ENCODE data around the gene DNAI1. TPM values are rescaled to one million over a fixed set of nuclear protein-coding genes. Genes with fewer than 3 reads are reported as not detected.

DNAI1 gene
- polyA plus RNA-seq, 2 of the 4 experiments (the other 2 are of a cell fraction), result 0.27 to 0.40 TPM

DNA sequence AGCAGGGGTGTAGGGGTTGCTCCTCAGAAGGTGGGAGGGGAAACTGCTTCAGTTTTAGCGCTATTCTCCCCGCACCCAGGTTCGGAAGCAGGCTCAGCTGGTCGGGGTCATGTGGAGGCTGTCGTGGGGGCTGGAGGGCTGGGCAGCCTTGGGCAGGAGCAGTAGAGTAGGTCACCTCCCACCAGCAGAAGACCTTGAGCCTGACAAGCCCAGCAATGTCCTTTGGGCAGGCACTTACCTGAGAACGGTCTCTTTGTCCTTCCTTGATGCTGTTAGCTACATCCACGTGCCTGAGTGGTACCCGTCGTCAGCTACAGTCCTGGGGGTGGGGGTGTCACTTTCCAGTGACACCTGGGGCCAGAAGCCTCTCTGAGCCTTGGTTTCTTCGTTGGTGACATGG lies 43.9 kb downstream of the DNAI1 start:
- H3K27ac ChIP-seq, result no peak overlapping the region
- H3K4me1 ChIP-seq, result peaks cover 6% of the 10 kb centered on the region; the same call in 1 of the 3 replicates
- ATAC-seq (no peak), FAIRE-seq (no peak), DNase-seq (ENCODE audit: low read depth in 1 of 2, low spot score in 1 of 2) (no peak)
- H3K4me3 ChIP-seq, result no peak overlapping the region
- ChIA-PET POLR2A (no interaction called here), CTCF (interaction anchor here (1.1 to 7.1 kb wide), 18 partner anchors 13 to 168 kb away, joined by 3 to 114 read pairs (median 22); no protein-coding TSS in a partner anchor)
- H3K9me3 ChIP-seq, result no peaks in the 10 kb centered on the region
- no peak overlapping the region for H3K4me2 ChIP-seq
- 39% methylated on average over 9 of the region's 10 CpGs for WGBS (ENCODE audit: missing lambda C conversion rate)
- TF ChIP-seq, protein P1, sequence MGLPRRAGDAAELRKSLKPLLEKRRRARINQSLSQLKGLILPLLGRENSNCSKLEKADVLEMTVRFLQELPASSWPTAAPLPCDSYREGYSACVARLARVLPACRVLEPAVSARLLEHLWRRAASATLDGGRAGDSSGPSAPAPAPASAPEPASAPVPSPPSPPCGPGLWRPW (IDR thresholded peaks at IDR 0.05), result no peak
- no peak for TF ChIP-seq TP53 (CRISPR knock-in tag; IDR thresholded peaks at IDR 0.05)
- TF ChIP-seq JUNB (IDR thresholded peaks at IDR 0.05), result no peak
- no peak for TF ChIP-seq CHD4 (IDR thresholded peaks at IDR 0.05; ENCODE audit: borderline replicate concordance)
- no peak for TF ChIP-seq HEYL (CRISPR knock-in tag; IDR thresholded peaks at IDR 0.05)
- TF ChIP-seq KDM1A (IDR thresholded peaks at IDR 0.05; ENCODE audit: low read depth), result no peak
- TF ChIP-seq EP300 (IDR thresholded peaks at IDR 0.05), result no peak
- no peak for TF ChIP-seq CHD2 (IDR thresholded peaks at IDR 0.05; ENCODE audit: low read length, partially characterized antibody)
- TF ChIP-seq, protein P2, sequence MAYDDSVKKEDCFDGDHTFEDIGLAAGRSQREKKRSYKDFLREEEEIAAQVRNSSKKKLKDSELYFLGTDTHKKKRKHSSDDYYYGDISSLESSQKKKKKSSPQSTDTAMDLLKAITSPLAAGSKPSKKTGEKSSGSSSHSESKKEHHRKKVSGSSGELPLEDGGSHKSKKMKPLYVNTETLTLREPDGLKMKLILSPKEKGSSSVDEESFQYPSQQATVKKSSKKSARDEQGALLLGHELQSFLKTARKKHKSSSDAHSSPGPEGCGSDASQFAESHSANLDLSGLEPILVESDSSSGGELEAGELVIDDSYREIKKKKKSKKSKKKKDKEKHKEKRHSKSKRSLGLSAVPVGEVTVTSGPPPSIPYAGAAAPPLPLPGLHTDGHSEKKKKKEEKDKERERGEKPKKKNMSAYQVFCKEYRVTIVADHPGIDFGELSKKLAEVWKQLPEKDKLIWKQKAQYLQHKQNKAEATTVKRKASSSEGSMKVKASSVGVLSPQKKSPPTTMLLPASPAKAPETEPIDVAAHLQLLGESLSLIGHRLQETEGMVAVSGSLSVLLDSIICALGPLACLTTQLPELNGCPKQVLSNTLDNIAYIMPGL (CRISPR knock-in tag; IDR thresholded peaks at IDR 0.05; ENCODE audit: borderline replicate concordance), result no peak

DNA sequence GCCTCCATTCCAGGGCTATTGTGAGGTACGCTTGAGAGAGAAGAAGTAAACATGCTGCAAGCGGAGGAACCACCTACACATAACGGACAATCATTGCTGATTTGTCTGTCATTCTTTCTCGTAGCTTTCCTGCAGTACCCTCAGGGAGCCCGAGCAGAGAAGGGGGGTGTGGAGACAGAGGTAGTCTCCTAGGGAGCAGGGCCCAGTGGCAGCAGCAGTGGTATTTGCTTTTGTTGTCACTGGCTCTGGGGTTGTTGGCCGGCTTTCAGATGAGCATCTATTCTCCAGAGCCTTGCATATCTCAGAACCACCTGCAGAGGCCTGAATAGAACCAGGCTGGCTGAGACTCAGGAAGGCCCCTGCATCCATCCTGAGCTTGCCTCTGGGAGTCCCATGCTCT lies 44.3 kb downstream of the DNAI1 start:
- ChIA-PET CTCF (interaction anchor here (1.1 to 7.1 kb wide), 16 partner anchors 13 to 169 kb away, joined by 3 to 114 read pairs (median 30); partner anchors contain the start of gene MYORG), POLR2A (no interaction called here)
- H3K9me3 ChIP-seq, result no peaks in the 10 kb centered on the region
- no peak overlapping the region for H3K27ac ChIP-seq
- no peak for FAIRE-seq
- no peak overlapping the region for H3K4me3 ChIP-seq
- H3K4me2 ChIP-seq, result no peak overlapping the region
- H3K4me1 ChIP-seq, result peaks cover 6% of the 10 kb centered on the region; the same call in 1 of the 3 replicates
- TF ChIP-seq TP53 (CRISPR knock-in tag; IDR thresholded peaks at IDR 0.05), result no peak
- TF ChIP-seq EP300 (IDR thresholded peaks at IDR 0.05), result no peak
- TF ChIP-seq, protein P3, sequence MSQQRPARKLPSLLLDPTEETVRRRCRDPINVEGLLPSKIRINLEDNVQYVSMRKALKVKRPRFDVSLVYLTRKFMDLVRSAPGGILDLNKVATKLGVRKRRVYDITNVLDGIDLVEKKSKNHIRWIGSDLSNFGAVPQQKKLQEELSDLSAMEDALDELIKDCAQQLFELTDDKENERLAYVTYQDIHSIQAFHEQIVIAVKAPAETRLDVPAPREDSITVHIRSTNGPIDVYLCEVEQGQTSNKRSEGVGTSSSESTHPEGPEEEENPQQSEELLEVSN (IDR thresholded peaks at IDR 0.05; ENCODE audit: borderline replicate concordance, low read depth), result no peak
- TF ChIP-seq ZFP36 (IDR thresholded peaks at IDR 0.05; ENCODE audit: borderline replicate concordance, partially characterized antibody), result no peak
- 56% methylated on average over 6 of the region's 6 CpGs for WGBS (ENCODE audit: missing lambda C conversion rate)
- peak in 1 of 2 experiments; percentile 28; a peak in 3 of 6 replicates for ATAC-seq
- no peak for DNase-seq (ENCODE audit: low read depth in 1 of 2, low spot score in 1 of 2)

DNA sequence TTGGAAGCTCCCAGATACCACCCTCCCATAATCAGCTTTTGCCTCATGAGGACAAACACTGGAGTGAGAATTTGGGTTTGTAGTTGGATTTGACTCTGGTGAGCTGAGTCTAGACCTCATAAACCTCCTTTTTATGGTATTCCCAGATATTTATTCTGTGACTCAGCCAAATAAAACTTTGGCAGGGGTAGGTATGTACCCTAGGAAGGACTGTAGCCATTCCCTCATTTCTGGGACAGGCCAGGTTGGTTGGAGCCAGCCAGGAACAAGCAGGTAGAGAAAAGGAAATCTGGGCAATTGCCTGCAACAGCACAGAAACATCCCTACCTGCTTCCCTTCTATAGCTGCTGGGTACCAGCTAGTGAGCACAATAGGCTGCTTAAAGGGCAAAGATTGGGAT lies 44.8 kb downstream of the DNAI1 start:
- no peak overlapping the region for H3K4me3 ChIP-seq
- no peak overlapping the region for H3K4me2 ChIP-seq
- peaks cover 6% of the 10 kb centered on the region; the same call in 1 of the 3 replicates for H3K4me1 ChIP-seq
- ATAC-seq (no peak), DNase-seq (ENCODE audit: low read depth in 1 of 2, low spot score in 1 of 2) (no peak), FAIRE-seq (no peak)
- CTCF ChIA-PET, result interaction anchor here (0.9 to 7.1 kb wide), 13 partner anchors 12 to 131 kb away, joined by 3 to 114 read pairs (median 15); partner anchors contain the start of gene MYORG
- H3K27ac ChIP-seq, result no peak overlapping the region
- TF ChIP-seq ZNF302 (CRISPR knock-in tag; IDR thresholded peaks at IDR 0.05), result no peak
- no peak for TF ChIP-seq ZFP36 (IDR thresholded peaks at IDR 0.05; ENCODE audit: borderline replicate concordance, partially characterized antibody)
- TF ChIP-seq RARB (CRISPR knock-in tag; IDR thresholded peaks at IDR 0.05), result no peak
- no peak for TF ChIP-seq BHLHE40 (IDR thresholded peaks at IDR 0.05; ENCODE audit: low read depth, low read length)
- TF ChIP-seq MAFK (IDR thresholded peaks at IDR 0.05; ENCODE audit: partially characterized antibody), result no peak
- TF ChIP-seq ESRRA (IDR thresholded peaks at IDR 0.05; ENCODE audit: borderline replicate concordance, low read length), result no peak
- TF ChIP-seq CHD2 (IDR thresholded peaks at IDR 0.05; ENCODE audit: low read length, partially characterized antibody), result no peak
- TF ChIP-seq, protein P4, sequence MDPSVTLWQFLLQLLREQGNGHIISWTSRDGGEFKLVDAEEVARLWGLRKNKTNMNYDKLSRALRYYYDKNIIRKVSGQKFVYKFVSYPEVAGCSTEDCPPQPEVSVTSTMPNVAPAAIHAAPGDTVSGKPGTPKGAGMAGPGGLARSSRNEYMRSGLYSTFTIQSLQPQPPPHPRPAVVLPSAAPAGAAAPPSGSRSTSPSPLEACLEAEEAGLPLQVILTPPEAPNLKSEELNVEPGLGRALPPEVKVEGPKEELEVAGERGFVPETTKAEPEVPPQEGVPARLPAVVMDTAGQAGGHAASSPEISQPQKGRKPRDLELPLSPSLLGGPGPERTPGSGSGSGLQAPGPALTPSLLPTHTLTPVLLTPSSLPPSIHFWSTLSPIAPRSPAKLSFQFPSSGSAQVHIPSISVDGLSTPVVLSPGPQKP (IDR thresholded peaks at IDR 0.05; ENCODE audit: low read depth, low read length), result no peak
- TF ChIP-seq, protein P2 (CRISPR knock-in tag; IDR thresholded peaks at IDR 0.05; ENCODE audit: borderline replicate concordance), result no peak
- H3K9me3 ChIP-seq, result no peaks in the 10 kb centered on the region
- POLR2A ChIA-PET, result no interaction called here
